HG03521 (cell line): ENCODE measurements around the gene CANT1.
"Not testable (repeated sequence)": the region's sequence is repeated elsewhere in the genome, so short reads cannot be mapped to it uniquely, and the experiment has no call there.

Experiments
- ATAC-seq: cut with Tn5 transposase; IDR thresholded peaks from one replicate; pipeline ENCODE4 v1.9.1; 2021; ENCODE audit warnings: mild to moderate bottlenecking, moderate library complexity; ENCODE audit not compliant: unreplicated experiment

Gene CANT1

GRCh38 chr17:78963378-78963777 lies 46.2 kb downstream of the CANT1 start:
- ATAC-seq = no peak

- ATAC-seq = not testable (repeated sequence)
These were observed 46.6 kb downstream of the CANT1 start for GRCh38 chr17:78962984-78963348.

- ATAC-seq = no peak
These were observed 47.1 kb downstream of the CANT1 start for GRCh38 chr17:78962345-78962983.

GRCh38 chr17:78961571-78961970 lies 48.0 kb downstream of the CANT1 start:
- ATAC-seq = no peak

- ATAC-seq = no peak
These were observed 48.6 kb downstream of the CANT1 start for GRCh38 chr17:78960928-78961327.

GRCh38 chr17:78959803-78960202 lies 49.8 kb downstream of the CANT1 start:
- ATAC-seq = no peak

GRCh38 chr17:78958641-78959127 lies 50.9 kb downstream of the CANT1 start:
- ATAC-seq = no peak

- ATAC-seq = no peak
These were observed 52.4 kb downstream of the CANT1 start for GRCh38 chr17:78957128-78957527.

- ATAC-seq = no peak
These were observed 53.3 kb downstream of the CANT1 start for GRCh38 chr17:78956254-78956653.

- no peak for ATAC-seq
These were observed 54.9 kb downstream of the CANT1 start for GRCh38 chr17:78954684-78955083.

- ATAC-seq = no peak
These were observed 55.9 kb downstream of the CANT1 start for GRCh38 chr17:78953356-78954350.

GRCh38 chr17:78952706-78953105 lies 56.9 kb downstream of the CANT1 start:
- ATAC-seq = no peak

- no peak for ATAC-seq
These were observed 57.5 kb downstream of the CANT1 start for GRCh38 chr17:78951967-78952551.

GRCh38 chr17:78950870-78951269 lies 58.7 kb downstream of the CANT1 start:
- ATAC-seq = no peak

GRCh38 chr17:78947235-78948149 lies 62.1 kb downstream of the CANT1 start:
- ATAC-seq = no peak

GRCh38 chr17:78946631-78947030 lies 62.9 kb downstream of the CANT1 start:
- ATAC-seq = no peak

GRCh38 chr17:78946131-78946530 lies 63.4 kb downstream of the CANT1 start:
- ATAC-seq = no peak

GRCh38 chr17:78945455-78945854 lies 64.1 kb downstream of the CANT1 start:
- not testable (repeated sequence) for ATAC-seq

GRCh38 chr17:78944956-78945355 lies 64.6 kb downstream of the CANT1 start:
- ATAC-seq = no peak

- ATAC-seq = no peak
These were observed 65.5 kb downstream of the CANT1 start for GRCh38 chr17:78944026-78944425.
